Measurements from ENCODE around the gene EIF2A. TPM values are rescaled to one million over a fixed set of nuclear protein-coding genes. Genes with fewer than 3 reads are reported as not detected.
A peak's percentile ranks its signal among the peaks of the same experiment; 100 is the strongest.

Gene EIF2A
- total RNA-seq, 1 donor from 2014 or later, result 66.4 TPM

GRCh38 chr3:150602426-150603152, 56.0 kb downstream of the EIF2A start:
- H3K9me3 Mint-ChIP-seq (ENCODE audit: low read depth), result no peaks in the 10 kb centered on the region
- peaks cover 38% of the 10 kb centered on the region for H3K4me1 Mint-ChIP-seq (ENCODE audit: low read depth)

GRCh38 chr3:150603153-150603979, 56.8 kb downstream of the EIF2A start, which contains the start of gene SELENOT:
Gene SELENOT (plus strand): TSS chr3:150603321. CDS start chr3:150603363, 42 bp downstream.
- Mint-ChIP-seq H3K4me3 (ENCODE audit: low read depth) (peak within 1 kb of the TSS; percentile 90), H3K27ac (peak within 1 kb of the TSS; percentile 99), H3K9me3 (ENCODE audit: low read depth) (no peaks in the 10 kb centered on the region), H3K27me3 (no peaks in the 10 kb centered on the region), H3K4me1 (ENCODE audit: low read depth) (peaks cover 42% of the 10 kb centered on the region), H3K36me3 (ENCODE audit: insufficient read depth) (peaks cover 4% of the 10 kb centered on the region)
- DNase-seq (ENCODE audit: low spot score, unreplicated experiment), result peak; percentile 94
- TF ChIP-seq, protein P1, sequence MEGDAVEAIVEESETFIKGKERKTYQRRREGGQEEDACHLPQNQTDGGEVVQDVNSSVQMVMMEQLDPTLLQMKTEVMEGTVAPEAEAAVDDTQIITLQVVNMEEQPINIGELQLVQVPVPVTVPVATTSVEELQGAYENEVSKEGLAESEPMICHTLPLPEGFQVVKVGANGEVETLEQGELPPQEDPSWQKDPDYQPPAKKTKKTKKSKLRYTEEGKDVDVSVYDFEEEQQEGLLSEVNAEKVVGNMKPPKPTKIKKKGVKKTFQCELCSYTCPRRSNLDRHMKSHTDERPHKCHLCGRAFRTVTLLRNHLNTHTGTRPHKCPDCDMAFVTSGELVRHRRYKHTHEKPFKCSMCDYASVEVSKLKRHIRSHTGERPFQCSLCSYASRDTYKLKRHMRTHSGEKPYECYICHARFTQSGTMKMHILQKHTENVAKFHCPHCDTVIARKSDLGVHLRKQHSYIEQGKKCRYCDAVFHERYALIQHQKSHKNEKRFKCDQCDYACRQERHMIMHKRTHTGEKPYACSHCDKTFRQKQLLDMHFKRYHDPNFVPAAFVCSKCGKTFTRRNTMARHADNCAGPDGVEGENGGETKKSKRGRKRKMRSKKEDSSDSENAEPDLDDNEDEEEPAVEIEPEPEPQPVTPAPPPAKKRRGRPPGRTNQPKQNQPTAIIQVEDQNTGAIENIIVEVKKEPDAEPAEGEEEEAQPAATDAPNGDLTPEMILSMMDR (IDR thresholded peaks at IDR 0.05; ENCODE audit: unreplicated experiment), result peak; percentile 55

More at GRCh38 chr3:150602426-150603152, 56.0 kb downstream of the EIF2A start:
- peak overlapping the region; percentile 99 for H3K27ac Mint-ChIP-seq
- TF ChIP-seq, protein P1 (IDR thresholded peaks at IDR 0.05; ENCODE audit: unreplicated experiment), result no peak
- no peak for DNase-seq (ENCODE audit: low spot score, unreplicated experiment)
- no peaks in the 10 kb centered on the region for H3K27me3 Mint-ChIP-seq
- H3K4me3 Mint-ChIP-seq (ENCODE audit: low read depth), result peak overlapping the region; percentile 90
- peaks cover 2% of the 10 kb centered on the region for H3K36me3 Mint-ChIP-seq (ENCODE audit: insufficient read depth)

- peak overlapping the region; percentile 90 for H3K4me3 Mint-ChIP-seq (ENCODE audit: low read depth)
- no peaks in the 10 kb centered on the region for H3K27me3 Mint-ChIP-seq
- peak overlapping the region; percentile 99 for H3K27ac Mint-ChIP-seq
- peaks cover 42% of the 10 kb centered on the region for H3K4me1 Mint-ChIP-seq (ENCODE audit: low read depth)
- H3K9me3 Mint-ChIP-seq (ENCODE audit: low read depth), result no peaks in the 10 kb centered on the region
- peaks cover 4% of the 10 kb centered on the region for H3K36me3 Mint-ChIP-seq (ENCODE audit: insufficient read depth)
- TF ChIP-seq, protein P1 (IDR thresholded peaks at IDR 0.05; ENCODE audit: unreplicated experiment), result no peak
- DNase-seq (ENCODE audit: low spot score, unreplicated experiment), result no peak
Observed at GRCh38 chr3:150603980-150604319, 57.4 kb downstream of the EIF2A start.

- Mint-ChIP-seq H3K4me3 (ENCODE audit: low read depth) (peak overlapping the region; percentile 33), H3K27ac (no peak overlapping the region), H3K4me1 (ENCODE audit: low read depth) (peaks cover 29% of the 10 kb centered on the region), H3K27me3 (no peaks in the 10 kb centered on the region), H3K9me3 (ENCODE audit: low read depth) (no peaks in the 10 kb centered on the region), H3K36me3 (ENCODE audit: insufficient read depth) (peaks cover 4% of the 10 kb centered on the region)
- no peak for DNase-seq (ENCODE audit: low spot score, unreplicated experiment)
- TF ChIP-seq, protein P1 (IDR thresholded peaks at IDR 0.05; ENCODE audit: unreplicated experiment), result no peak
Observed at GRCh38 chr3:150605998-150606641, 59.5 kb downstream of the EIF2A start.
